Transverse colon (tissue), 4 donors: ENCODE results near the gene NT5C1A. TPM values are rescaled to one million over a fixed set of nuclear protein-coding genes. Genes with fewer than 3 reads are reported as not detected.

Source experiments
- DNase-seq: peaks from one replicate; pipeline ENCODE4 v3.0.0-alpha.2; 2019
- H3K27ac ChIP-seq, 4 donors: fragments of 200-600 bp; sonication (generic); 2 replicates each; pipeline ENCODE4 v1.5.1; 2016 to 2018; ENCODE audit warnings: inconsistent platforms in 4 of 4
- H3K27me3 ChIP-seq: fragments of 200-600 bp; sonication (generic); 2 replicates; pipeline ENCODE4 v1.5.1; 2017; ENCODE audit warnings: inconsistent platforms
- H3K36me3 ChIP-seq, 4 donors: fragments of 200-600 bp; sonication (generic); 2 replicates each; pipeline ENCODE4 v1.5.1; 2017 to 2019; ENCODE audit warnings: inconsistent platforms in 4 of 4
- H3K4me1 ChIP-seq, 4 donors: fragments of 200-600 bp; sonication (generic); 2 replicates each; pipeline ENCODE4 v1.5.1; 2017 to 2020; ENCODE audit warnings: inconsistent platforms in 4 of 4
- H3K4me3 ChIP-seq, 4 donors: fragments of 200-600 bp; sonication (generic); 1 replicate in 1 of 4; 2 replicates in 3 of 4; pipeline versions ENCODE4 v1.5.1 to v1.6.1; 2017 to 2019; ENCODE audit warnings: inconsistent platforms in 4 of 4
- H3K9me3 ChIP-seq, 2 donors: fragments of 200-600 bp; sonication (generic); 2 replicates each; pipeline ENCODE4 v1.5.1; 2017 to 2019; ENCODE audit warnings: inconsistent platforms in 2 of 2
- EP300 ChIP-seq: sonication (generic); formaldehyde crosslinking; IDR thresholded peaks from one replicate; pipeline ENCODE4 v1.6.1; 2017; ENCODE audit warnings: antibody characterized with exemption, low read depth
- POLR2A ChIP-seq: fragments of 450-650 bp; IDR thresholded peaks from one replicate; pipeline ENCODE4 v1.6.1; 2016; ENCODE audit warnings: antibody characterized with exemption, mild to moderate bottlenecking, moderate library complexity
- POLR2AphosphoS5 ChIP-seq, 3 donors: sonication (generic); formaldehyde crosslinking; IDR thresholded peaks; one replicate each; pipeline ENCODE4 v1.6.1; 2016; ENCODE audit warnings: antibody characterized with exemption in 3 of 3
- WGBS, 2 donors: methylation state at CpG; one replicate each; pipeline ENCODE4 v1.1.5; 2018; ENCODE audit warnings: low coverage in 1 of 2; 5-methylcytosine and 5-hydroxymethylcytosine counted together
- in situ Hi-C, 4 donors: fragments of 200-750 bp; cut with MboI; loops; one replicate each; pipeline versions ENCODE4 v1.15.0 to v1.15.1; 2017; ENCODE audit warnings: low sequenced_read_pairs in 3 of 4, low pct_ligation_motif_present in 1 of 4, low pct_unique_long_range_greater_than_20kb in 1 of 4
- intact Hi-C: fragments of 100-400 bp; cut with DNase I; formaldehyde crosslinking; loops from one replicate; pipeline ENCODE4 v1.15.1; 2023; ENCODE audit warnings: low total_unique reads
- total RNA-seq, 4 donors: library from RNA; depleted of rRNA; stranded (reverse); fragments of >200 nt; gene quantifications; one replicate each; pipeline ENCODE4 v1.1.0, GENCODE V29; 2016
- TF ChIP-seq, protein P1 (sequence below), 5 experiments: fragments of 200-600 bp in 3 of 5; fragments of 450-650 bp in 2 of 5; sonication (generic) in 3 of 5; IDR thresholded peaks; 1 replicate in 2 of 5; 2 replicates in 3 of 5; pipeline ENCODE4 v1.5.1; 2016 to 2017; ENCODE audit warnings: antibody characterized with exemption in 5 of 5, inconsistent platforms in 3 of 5, mild to moderate bottlenecking in 2 of 5, moderate library complexity in 1 of 5

Gene NT5C1A
- total RNA-seq, 4 donors from 2014 or later, result not detected

- Histone ChIP-seq H3K27ac (no peak overlapping the region), H3K36me3 (no peaks in the 10 kb centered on the region), H3K27me3 (peaks cover 91% of the 10 kb centered on the region), H3K4me1 (peaks cover 0 to 19% (median 18%) of the 10 kb centered on the region in 4 donors), H3K4me3 (no peak overlapping the region), H3K9me3 (no peaks in the 10 kb centered on the region)
- intact Hi-C loops, result no loop called here
- TF ChIP-seq POLR2AphosphoS5 (IDR thresholded peaks at IDR 0.05), result no peak
- no peak for TF ChIP-seq POLR2A
- no peak for TF ChIP-seq EP300
- TF ChIP-seq, protein P1, sequence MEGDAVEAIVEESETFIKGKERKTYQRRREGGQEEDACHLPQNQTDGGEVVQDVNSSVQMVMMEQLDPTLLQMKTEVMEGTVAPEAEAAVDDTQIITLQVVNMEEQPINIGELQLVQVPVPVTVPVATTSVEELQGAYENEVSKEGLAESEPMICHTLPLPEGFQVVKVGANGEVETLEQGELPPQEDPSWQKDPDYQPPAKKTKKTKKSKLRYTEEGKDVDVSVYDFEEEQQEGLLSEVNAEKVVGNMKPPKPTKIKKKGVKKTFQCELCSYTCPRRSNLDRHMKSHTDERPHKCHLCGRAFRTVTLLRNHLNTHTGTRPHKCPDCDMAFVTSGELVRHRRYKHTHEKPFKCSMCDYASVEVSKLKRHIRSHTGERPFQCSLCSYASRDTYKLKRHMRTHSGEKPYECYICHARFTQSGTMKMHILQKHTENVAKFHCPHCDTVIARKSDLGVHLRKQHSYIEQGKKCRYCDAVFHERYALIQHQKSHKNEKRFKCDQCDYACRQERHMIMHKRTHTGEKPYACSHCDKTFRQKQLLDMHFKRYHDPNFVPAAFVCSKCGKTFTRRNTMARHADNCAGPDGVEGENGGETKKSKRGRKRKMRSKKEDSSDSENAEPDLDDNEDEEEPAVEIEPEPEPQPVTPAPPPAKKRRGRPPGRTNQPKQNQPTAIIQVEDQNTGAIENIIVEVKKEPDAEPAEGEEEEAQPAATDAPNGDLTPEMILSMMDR (IDR thresholded peaks at IDR 0.05), result no peak
- in situ Hi-C loops, result no loop called here
- DNase-seq, result no peak
Measured at GRCh38 chr1:39689635-39690034, 17.7 kb upstream of the NT5C1A start.

- Histone ChIP-seq H3K9me3 (no peaks in the 10 kb centered on the region), H3K27ac (no peak overlapping the region), H3K4me1 (peaks cover 0 to 19% (median 18%) of the 10 kb centered on the region in 4 donors), H3K27me3 (peaks cover 94% of the 10 kb centered on the region), H3K4me3 (no peak overlapping the region), H3K36me3 (no peaks in the 10 kb centered on the region)
- DNase-seq, result no peak
- 74% methylated on average over 2 of the region's 2 CpGs; no CpG with 5 or more reads in 1 of the 2 donors for WGBS, 2 donors
- intact Hi-C loops (no loop called here), in situ Hi-C loops (no loop called here)
- TF ChIP-seq, protein P1 (IDR thresholded peaks at IDR 0.05), result no peak
- TF ChIP-seq POLR2AphosphoS5 (IDR thresholded peaks at IDR 0.05) (no peak), EP300 (no peak), POLR2A (no peak)
Measured at GRCh38 chr1:39689214-39689613, 17.3 kb upstream of the NT5C1A start.

DNA sequence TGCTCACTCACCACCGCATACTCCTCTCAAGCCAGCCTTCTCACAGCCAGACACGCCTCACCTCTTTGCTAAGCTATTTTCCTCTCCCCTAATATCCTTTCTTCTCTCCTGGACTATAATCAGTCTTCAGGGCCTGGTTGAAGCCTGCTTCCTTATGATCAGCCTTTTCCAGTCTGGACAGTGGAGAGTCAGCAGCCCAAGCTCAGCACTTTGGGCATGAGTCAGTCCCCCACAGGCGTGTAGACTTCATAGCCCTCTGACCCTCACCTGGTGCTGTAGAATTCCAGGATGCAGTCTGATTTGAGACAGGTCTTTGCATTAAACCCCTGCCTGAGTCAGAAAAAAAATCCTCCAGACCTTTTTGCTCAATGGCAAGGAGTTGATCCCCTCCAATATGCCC, 16.8 kb upstream of the NT5C1A start:
- in situ Hi-C loops, result no loop called here
- DNase-seq, result no peak
- no peaks in the 10 kb centered on the region for H3K9me3 ChIP-seq

GRCh38 chr1:39687243-39687642, 15.3 kb upstream of the NT5C1A start:
- Histone ChIP-seq H3K27ac (no peak overlapping the region), H3K4me1 (peaks cover 0 to 21% (median 15%) of the 10 kb centered on the region in 4 donors), H3K4me3 (no peak overlapping the region), H3K36me3 (no peaks in the 10 kb centered on the region), H3K9me3 (no peaks in the 10 kb centered on the region), H3K27me3 (peaks cover 95% of the 10 kb centered on the region)
- in situ Hi-C loops (no loop called here), intact Hi-C loops (no loop called here)
- 69% methylated on average over 2 of the region's 2 CpGs; no CpG with 5 or more reads in 1 of the 2 donors for WGBS, 2 donors
- DNase-seq, result no peak
- TF ChIP-seq POLR2AphosphoS5 (IDR thresholded peaks at IDR 0.05), result no peak

More for the DNA sequence above, 16.8 kb upstream of the NT5C1A start:
- TF ChIP-seq, protein P1 (IDR thresholded peaks at IDR 0.05), result no peak
- no peak for TF ChIP-seq POLR2A
- TF ChIP-seq EP300, result no peak
- TF ChIP-seq POLR2AphosphoS5 (IDR thresholded peaks at IDR 0.05), result no peak
- peaks cover 95% of the 10 kb centered on the region for H3K27me3 ChIP-seq
- peaks cover 0 to 22% (median 18%) of the 10 kb centered on the region in 4 donors for H3K4me1 ChIP-seq
- no peak overlapping the region for H3K4me3 ChIP-seq
- intact Hi-C loops, result no loop called here
- no peak overlapping the region for H3K27ac ChIP-seq
- no peaks in the 10 kb centered on the region for H3K36me3 ChIP-seq
- 64 to 79% methylated on average over 2 to 3 of the region's 3 CpGs for WGBS, 2 donors

GRCh38 chr1:39685071-39685470, 13.2 kb upstream of the NT5C1A start:
- Histone ChIP-seq H3K9me3 (no peaks in the 10 kb centered on the region), H3K4me3 (no peak overlapping the region), H3K4me1 (peaks cover 0 to 5% (median 0%) of the 10 kb centered on the region in 4 donors), H3K36me3 (no peaks in the 10 kb centered on the region), H3K27me3 (peaks cover 95% of the 10 kb centered on the region), H3K27ac (no peak overlapping the region)
- WGBS, 2 donors, result 70 to 85% methylated on average over 2 to 3 of the region's 3 CpGs
- TF ChIP-seq, protein P1 (IDR thresholded peaks at IDR 0.05), result no peak
- no peak for TF ChIP-seq POLR2AphosphoS5 (IDR thresholded peaks at IDR 0.05)
- no peak for TF ChIP-seq EP300
- no peak for TF ChIP-seq POLR2A
- intact Hi-C loops, result no loop called here
- in situ Hi-C loops, result no loop called here
- DNase-seq, result no peak
